K562 (cell line): ENCODE results near the gene NT5C3B.

Source experiments
- CTCF ChIP-seq, 3 experiments: IDR thresholded peaks in 2 of 3; conservative IDR thresholded peaks in 1 of 3; 2 replicates each; pipeline ENCODE4 v1.5.1; 2011 to 2012; ENCODE audit warnings: low read length in 3 of 3, mild to moderate bottlenecking in 3 of 3, control low read depth in 2 of 3, improper control_type of control experiment in 1 of 3, inconsistent platforms in 1 of 3, low read depth in 1 of 3, mixed read lengths in 1 of 3, moderate library complexity in 1 of 3; ENCODE audit not compliant: insufficient read depth in 2 of 3
- EGR1 ChIP-seq: fragments of 450-650 bp; conservative IDR thresholded peaks from 2 replicates; pipeline ENCODE4 v1.6.1; 2017; ENCODE audit warnings: mild to moderate bottlenecking
- IFI16 ChIP-seq: fragments of 250-450 bp; sonication (Bioruptor Pico); IDR thresholded peaks from 2 replicates; pipeline ENCODE4 v2.1.2; 2022; ENCODE audit warnings: mild to moderate bottlenecking, inconsistent platforms
- MTA2 ChIP-seq: fragments of 450-650 bp; IDR thresholded peaks from 2 replicates; pipeline ENCODE4 v1.6.1; 2016; ENCODE audit warnings: low read depth
- NFIC ChIP-seq: fragments of 450-650 bp; IDR thresholded peaks from 2 replicates; pipeline ENCODE4 v1.6.1; 2017; ENCODE audit warnings: mild to moderate bottlenecking, inconsistent platforms
- SMARCA5 ChIP-seq: fragments of 450-650 bp; IDR thresholded peaks from 2 replicates; pipeline ENCODE4 v1.6.1; 2016
- ZNF263 ChIP-seq: sonication (generic); formaldehyde crosslinking; IDR thresholded peaks from 2 replicates; pipeline ENCODE4 v1.8.0; 2022; ENCODE audit warnings: mild to moderate bottlenecking, missing genetic modification reagents, borderline replicate concordance
- ZNF324 ChIP-seq: fragments of 250-450 bp; sonication (Bioruptor Pico); IDR thresholded peaks from 2 replicates; pipeline ENCODE4 v1.4.0; 2020; ENCODE audit warnings: mild to moderate bottlenecking

GRCh38 chr17:41848788-41849187 is 12.8 kb upstream of the NT5C3B start:
- TF ChIP-seq ZNF263 = no peak
- no peak for TF ChIP-seq SMARCA5
- no peak for TF ChIP-seq ZNF324
- TF ChIP-seq IFI16 (CRISPR knock-in tag) = no peak
- no peak for TF ChIP-seq CTCF (IDR thresholded peaks at IDR 0.05 in 2 of 3, conservative IDR thresholded peaks at IDR 0.05 in 1 of 3; ENCODE audit: insufficient read depth in 2 of 3, low read depth in 1 of 3, low read length in 3 of 3)
- no peak for TF ChIP-seq NFIC
- no peak for TF ChIP-seq EGR1
- TF ChIP-seq MTA2 = no peak
